Measurements from ENCODE around the gene TMEM51.

The TMEM51 gene

DNA sequence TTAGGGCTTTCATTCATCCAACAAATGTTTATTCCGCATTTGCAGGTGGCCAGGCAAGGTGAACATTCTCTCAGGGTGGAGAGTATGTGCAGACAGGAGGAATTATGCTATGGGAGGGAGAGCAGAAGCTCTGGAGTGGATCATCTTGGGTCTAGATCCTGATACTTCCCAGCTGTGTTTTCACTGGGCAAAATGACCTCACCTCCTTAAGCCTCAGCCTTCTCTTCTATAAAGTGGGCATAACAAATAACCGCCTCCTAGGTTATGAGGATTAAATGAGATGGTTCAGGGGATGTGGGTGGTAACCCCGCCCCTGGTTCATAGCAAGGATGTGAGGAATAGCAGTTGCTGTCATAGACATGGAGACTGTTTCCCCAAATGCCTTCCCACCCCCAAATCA, 1.7 kb upstream of the TMEM51 start:
- no peak overlapping the region for H3K4me3 ChIP-seq (ENCODE audit: low read depth, low read length)
- TF ChIP-seq, protein P1, sequence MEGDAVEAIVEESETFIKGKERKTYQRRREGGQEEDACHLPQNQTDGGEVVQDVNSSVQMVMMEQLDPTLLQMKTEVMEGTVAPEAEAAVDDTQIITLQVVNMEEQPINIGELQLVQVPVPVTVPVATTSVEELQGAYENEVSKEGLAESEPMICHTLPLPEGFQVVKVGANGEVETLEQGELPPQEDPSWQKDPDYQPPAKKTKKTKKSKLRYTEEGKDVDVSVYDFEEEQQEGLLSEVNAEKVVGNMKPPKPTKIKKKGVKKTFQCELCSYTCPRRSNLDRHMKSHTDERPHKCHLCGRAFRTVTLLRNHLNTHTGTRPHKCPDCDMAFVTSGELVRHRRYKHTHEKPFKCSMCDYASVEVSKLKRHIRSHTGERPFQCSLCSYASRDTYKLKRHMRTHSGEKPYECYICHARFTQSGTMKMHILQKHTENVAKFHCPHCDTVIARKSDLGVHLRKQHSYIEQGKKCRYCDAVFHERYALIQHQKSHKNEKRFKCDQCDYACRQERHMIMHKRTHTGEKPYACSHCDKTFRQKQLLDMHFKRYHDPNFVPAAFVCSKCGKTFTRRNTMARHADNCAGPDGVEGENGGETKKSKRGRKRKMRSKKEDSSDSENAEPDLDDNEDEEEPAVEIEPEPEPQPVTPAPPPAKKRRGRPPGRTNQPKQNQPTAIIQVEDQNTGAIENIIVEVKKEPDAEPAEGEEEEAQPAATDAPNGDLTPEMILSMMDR (IDR thresholded peaks at IDR 0.05; ENCODE audit: borderline replicate concordance, insufficient read depth, low read depth, low read length), result no peak

DNA sequence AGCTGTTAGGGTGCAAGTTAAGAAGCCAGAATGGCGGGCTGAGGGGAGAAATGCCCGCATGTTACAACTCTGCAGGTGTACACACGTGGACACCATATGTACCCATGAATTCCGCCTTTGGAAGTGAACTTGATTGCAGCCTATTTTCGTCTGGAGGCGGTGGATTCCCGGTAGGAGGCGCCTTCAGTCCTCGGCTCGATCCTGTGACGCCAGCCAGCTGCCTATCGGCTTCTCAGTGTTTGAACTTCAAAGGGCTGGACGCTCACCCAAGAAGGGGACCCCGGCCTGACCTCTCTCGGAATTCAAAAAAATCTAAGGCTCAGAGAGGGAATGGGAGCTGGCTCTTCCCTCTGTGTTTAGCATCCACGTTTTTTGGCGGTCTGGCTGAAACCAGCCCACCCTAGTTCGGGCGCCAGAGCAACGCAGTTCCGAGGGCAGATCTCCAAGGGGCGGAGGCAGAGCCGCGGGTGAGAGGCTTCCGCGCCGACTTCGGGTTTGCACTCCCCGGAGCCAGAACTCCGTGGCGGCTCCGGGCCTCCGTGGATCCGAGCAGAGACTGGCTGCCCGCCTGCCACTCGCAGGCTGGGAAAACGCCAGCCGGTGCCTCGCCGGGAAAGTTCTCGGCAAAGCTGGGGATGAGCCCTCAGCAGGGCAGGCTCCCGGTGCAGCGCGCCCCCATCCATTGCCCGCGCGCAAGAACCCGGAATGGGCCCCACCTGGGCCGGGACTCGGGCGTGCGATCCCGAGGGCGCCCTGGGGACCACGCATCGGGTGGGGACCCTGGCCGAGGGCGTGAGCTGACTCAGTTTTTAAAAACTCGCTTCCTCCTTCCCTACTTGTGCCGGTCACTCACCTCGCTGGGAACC, 996 bp upstream of the TMEM51 start:
- TF ChIP-seq, protein P1 (IDR thresholded peaks at IDR 0.05; ENCODE audit: borderline replicate concordance, insufficient read depth, low read depth, low read length), result no peak
- no peak overlapping the region for H3K4me3 ChIP-seq (ENCODE audit: low read depth, low read length)

DNA sequence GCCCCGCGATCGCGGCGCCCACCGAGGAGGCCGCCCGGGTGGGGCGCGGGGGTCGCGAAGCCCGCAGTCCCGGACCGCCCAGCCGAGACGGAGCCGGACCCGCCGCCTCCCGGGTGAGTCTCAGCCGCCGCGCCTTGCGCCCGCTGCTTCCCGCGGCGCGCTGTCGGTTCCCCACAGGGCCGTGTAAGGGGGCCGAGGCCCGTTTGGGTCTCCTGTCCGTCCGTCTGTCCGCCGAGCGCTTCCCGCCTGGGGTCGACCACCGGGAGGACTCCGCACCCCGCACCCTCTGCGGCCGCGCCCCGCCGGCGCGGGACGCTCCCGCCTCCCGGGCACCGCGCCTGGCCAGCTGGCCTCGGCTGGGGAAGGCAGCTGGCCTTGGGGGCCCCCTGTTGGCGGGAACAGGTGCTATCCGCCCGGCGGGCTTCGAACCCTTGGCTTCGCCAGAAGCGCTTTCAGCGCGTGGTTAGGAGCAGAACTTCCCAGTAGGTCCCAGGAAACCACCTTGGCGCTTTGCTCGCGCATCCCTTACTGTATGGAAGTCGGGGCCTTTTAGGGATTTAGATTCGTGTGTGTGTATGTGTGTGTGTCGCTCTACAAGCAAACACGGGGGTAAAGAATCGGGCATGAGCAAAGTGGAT, 414 bp downstream of the TMEM51 start:
- TF ChIP-seq, protein P1 (IDR thresholded peaks at IDR 0.05; ENCODE audit: borderline replicate concordance, insufficient read depth, low read depth, low read length), result peak; percentile 64
- H3K4me3 ChIP-seq (ENCODE audit: low read depth, low read length), result no peak overlapping the region

DNA sequence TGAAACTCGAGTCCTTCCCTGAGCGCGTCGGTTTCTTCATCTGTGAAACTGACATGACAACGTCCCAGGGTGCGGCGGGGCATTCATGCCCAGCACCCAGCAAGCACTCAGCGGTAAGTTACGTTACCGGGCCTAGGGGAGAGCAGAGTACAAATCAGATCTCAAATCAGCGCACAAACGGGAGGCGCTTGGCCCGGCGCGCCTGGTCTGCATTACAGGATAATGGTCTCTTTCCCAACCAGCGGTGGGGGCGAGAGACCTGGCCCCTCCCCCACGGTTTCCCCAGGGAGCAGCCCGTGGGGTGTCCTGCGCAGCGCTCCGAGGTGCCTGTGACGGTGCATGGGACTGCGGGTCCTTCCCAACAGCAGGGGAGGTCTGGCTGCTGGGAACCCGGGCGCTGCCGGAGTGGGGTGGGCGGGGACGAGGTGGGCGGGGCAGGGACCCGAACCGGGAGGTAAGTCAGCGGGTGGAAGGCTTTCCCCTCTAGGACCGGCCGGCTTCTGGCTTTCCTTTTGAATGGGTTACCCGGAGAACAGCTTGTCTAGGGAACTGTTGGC, 1.0 kb downstream of the TMEM51 start:
- H3K4me3 ChIP-seq (ENCODE audit: low read depth, low read length), result no peak overlapping the region
- TF ChIP-seq, protein P1 (IDR thresholded peaks at IDR 0.05; ENCODE audit: borderline replicate concordance, insufficient read depth, low read depth, low read length), result no peak

DNA sequence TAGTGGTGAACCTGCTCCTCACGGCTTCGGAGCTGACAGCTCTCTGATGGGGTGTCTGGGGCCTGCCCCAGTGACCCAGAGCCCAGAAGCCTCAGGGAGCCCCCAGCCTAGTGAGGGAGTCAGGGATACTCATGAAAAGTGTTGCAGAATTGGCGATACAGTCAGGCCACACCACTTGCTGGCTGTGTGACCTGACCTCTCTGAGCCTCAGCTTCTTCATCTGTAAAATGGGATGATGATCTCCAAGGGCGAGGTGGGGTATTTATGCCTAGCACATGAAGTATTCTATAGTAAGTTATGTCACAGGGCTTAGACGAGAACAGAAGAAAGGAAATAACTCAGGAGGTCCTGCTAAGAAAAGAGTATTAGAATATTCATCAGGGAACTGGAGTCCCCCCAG, 1.6 kb downstream of the TMEM51 start:
- H3K4me3 ChIP-seq (ENCODE audit: low read depth, low read length), result no peak overlapping the region
- TF ChIP-seq, protein P1 (IDR thresholded peaks at IDR 0.05; ENCODE audit: borderline replicate concordance, insufficient read depth, low read depth, low read length), result no peak

DNA sequence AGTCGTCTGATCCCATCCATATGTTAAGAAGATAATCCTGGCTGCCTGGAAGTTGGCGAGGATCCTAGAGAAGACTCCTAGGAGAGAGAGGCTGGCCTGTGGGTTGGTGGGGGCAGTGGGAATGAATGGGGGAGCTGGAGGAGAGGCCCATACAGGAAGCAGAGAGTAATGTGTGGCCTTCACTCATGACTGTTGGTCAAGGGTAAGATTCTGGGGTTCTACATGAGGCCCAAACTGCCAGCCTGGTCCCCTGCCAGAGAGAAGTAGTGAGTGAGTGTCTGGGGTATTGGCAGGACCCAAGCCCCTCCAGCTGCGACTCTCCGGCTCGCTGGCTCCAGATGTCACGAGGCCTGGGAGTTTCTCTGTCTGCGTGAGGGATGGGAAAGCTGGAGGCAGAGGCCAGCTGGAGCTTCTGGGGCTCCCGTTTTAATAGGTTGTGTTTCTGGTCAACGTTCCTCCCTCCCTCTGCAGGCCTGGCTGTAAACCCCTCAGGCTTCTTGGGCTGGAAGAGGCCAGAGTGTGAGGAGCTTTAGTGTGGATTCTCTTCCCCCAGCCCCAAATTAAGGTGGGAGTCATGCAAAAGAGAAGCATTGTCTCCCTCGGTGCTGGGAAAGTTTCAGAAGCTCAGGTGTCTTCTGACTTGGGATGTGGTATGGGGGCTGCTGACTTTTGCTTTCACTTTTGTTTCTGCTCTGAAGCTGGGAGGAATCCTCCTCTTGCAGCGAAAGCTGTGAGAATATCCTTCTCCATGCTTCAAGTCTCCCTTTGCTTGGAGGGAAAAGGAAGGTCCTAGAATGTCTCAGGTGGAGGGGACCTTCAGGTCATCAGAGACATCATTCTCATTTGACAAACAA, 2.6 kb downstream of the TMEM51 start:
- H3K4me3 ChIP-seq (ENCODE audit: low read depth, low read length), result no peak overlapping the region
- TF ChIP-seq, protein P1 (IDR thresholded peaks at IDR 0.05; ENCODE audit: borderline replicate concordance, insufficient read depth, low read depth, low read length), result no peak

All from GM12875 (cell line).